Hepatocyte (in vitro differentiated cells): ENCODE data around the gene EEF2.

Experiments used
- CTCF ChIP-seq: fragments of 200-600 bp; sonication (generic); IDR thresholded peaks from 2 replicates; pipeline ENCODE4 v1.5.1; 2016; ENCODE audit warnings: antibody characterized with exemption, mild to moderate bottlenecking; ENCODE audit not compliant: poor library complexity
- EZH2 ChIP-seq: fragments of 200-600 bp; sonication (generic); IDR thresholded peaks from 2 replicates; pipeline ENCODE4 v1.6.1; 2016; ENCODE audit warnings: antibody characterized with exemption, mild to moderate bottlenecking, borderline replicate concordance
- EZH2phosphoT487 ChIP-seq: fragments of 200-600 bp; sonication (generic); IDR thresholded peaks from one replicate; pipeline ENCODE4 v1.6.1; 2018; ENCODE audit warnings: antibody characterized with exemption, mild to moderate bottlenecking, low read depth, moderate library complexity; ENCODE audit not compliant: unreplicated experiment, severe bottlenecking

- TF ChIP-seq CTCF (no peak), EZH2phosphoT487 (no peak), EZH2 (no peak)
Observed at GRCh38 chr19:4012092-4012974, 27.1 kb upstream of the EEF2 start.
